Measurements from ENCODE around the gene PPP1R2B. TPM values are rescaled to one million over a fixed set of nuclear protein-coding genes. Genes with fewer than 3 reads are reported as not detected.

PPP1R2B gene
- total and polyA plus RNA-seq, 2 of the 4 experiments (the other 2 are of a cell fraction), result not detected

GRCh38 chr5:156888520-156888919 lies 38.4 kb downstream of the PPP1R2B start:
- CTCF ChIA-PET, result interaction anchor here (0.7 kb wide), 1 partner anchor 16 kb away, joined by 3 read pairs; no protein-coding TSS in a partner anchor
- no CpG with 5 or more reads among the region's 2 CpGs for WGBS, 2 experiments (ENCODE audit: extremely low coverage in 2 of 2, insufficient read length in 1 of 2)
- dilution Hi-C loops (cut with HindIII; ENCODE audit: low sequenced_read_pairs, unreplicated experiment) (no loop called here), intact Hi-C loops (cut with micrococcal nuclease) (no loop called here), in situ Hi-C loops (cut with MboI; ENCODE audit: low sequenced_read_pairs) (no loop called here)
- no peak overlapping the region for H3K18ac ChIP-seq (ENCODE audit: low read depth, low read length)
- H3K79me1 ChIP-seq (ENCODE audit: low read depth in 1 of 2, low read length in 2 of 2), result no peaks in the 10 kb centered on the region
- H3K4ac ChIP-seq (ENCODE audit: low read depth, low read length), result no peak overlapping the region
- no peak overlapping the region for H2BK20ac ChIP-seq (ENCODE audit: low read depth, low read length)
- DNase-seq (no peak), ATAC-seq (ENCODE audit: low read depth) (no peak)
- no peak overlapping the region for H2AK9ac ChIP-seq (replicated peaks; ENCODE audit: low read depth, low read length, poor library complexity)
- no peak overlapping the region for H4K8ac ChIP-seq (ENCODE audit: low read depth in 2 of 2, low read length in 2 of 2)
- H4K20me1 ChIP-seq (ENCODE audit: insufficient read depth, low read length), result no peaks in the 10 kb centered on the region
- no peak overlapping the region for H3K14ac ChIP-seq (replicated peaks; ENCODE audit: low read depth, low read length)
- POLR2A ChIA-PET (ENCODE audit: unreplicated experiment), result no interaction called here
- no peaks in the 10 kb centered on the region for H3K4me1 ChIP-seq (ENCODE audit: control insufficient read depth, insufficient read depth, low read length)
- no peak overlapping the region for H3K9ac ChIP-seq (ENCODE audit: low read depth, low read length)
- no peak for TF ChIP-seq SMC3 (IDR thresholded peaks at IDR 0.05; ENCODE audit: low read depth, low read length)
- no peak overlapping the region for H4K5ac ChIP-seq (ENCODE audit: low read depth, low read length)
- H3K9me1 ChIP-seq (ENCODE audit: insufficient read depth, low read length), result no peaks in the 10 kb centered on the region
- H2AFZ ChIP-seq (replicated peaks; ENCODE audit: low read length, poor library complexity), result no peak overlapping the region
- H2AK5ac ChIP-seq (ENCODE audit: low read depth, low read length), result no peak overlapping the region
- no peak overlapping the region for H3K4me2 ChIP-seq (ENCODE audit: low read depth, low read length)
- no peak overlapping the region for H3K4me3 ChIP-seq (ENCODE audit: insufficient read depth, low read depth, low read length)
- no peaks in the 10 kb centered on the region for H3K27me3 ChIP-seq (ENCODE audit: control insufficient read depth, insufficient read depth, low read length)
- H2BK5ac ChIP-seq (ENCODE audit: low read depth, low read length, poor library complexity, severe bottlenecking), result no peak overlapping the region
- no peaks in the 10 kb centered on the region for H3K9me3 ChIP-seq (ENCODE audit: control insufficient read depth, insufficient read depth, low read length)
- H3K23ac ChIP-seq (ENCODE audit: low read depth, low read length), result no peak overlapping the region
- BruUV-seq (replicated peaks), result no TSS peak
- no peaks in the 10 kb centered on the region for H3K36me3 ChIP-seq (ENCODE audit: control insufficient read depth, insufficient read depth, low read length)
- H3K56ac ChIP-seq (ENCODE audit: extremely low read depth, insufficient read depth, low read length), result no peak overlapping the region
- H2BK120ac ChIP-seq (ENCODE audit: low read depth, low read length), result no peak overlapping the region
- no peak overlapping the region for H4K91ac ChIP-seq (ENCODE audit: insufficient read depth, low read depth, low read length)
- H3K27ac ChIP-seq (ENCODE audit: insufficient read depth, low read length), result no peak overlapping the region
- no peak overlapping the region for H2BK15ac ChIP-seq (ENCODE audit: low read depth, low read length)

Data from IMR-90 (cell line).